IMR-90 (cell line): ENCODE results near the gene POLR1A. TPM values are rescaled to one million over a fixed set of nuclear protein-coding genes. Genes with fewer than 3 reads are reported as not detected.

Source experiments
- ATAC-seq: fragments of 200-7000 bp; cut with Tn5 transposase; 2 replicates; pipeline ENCODE4 v1.9.1; 2020; ENCODE audit warnings: low read depth, mild to moderate bottlenecking, moderate library complexity
- BruUV-seq: library from RNA; stranded (reverse); fragments of 400-500 nt; replicated peaks from 2 replicates; lab custom pipeline; 2021; lab: Mats Ljungman, UMichigan
- CTCF ChIA-PET: fragments of 300-600 bp; formaldehyde crosslinking; extraction: SDS; loops from one replicate; lab custom pipeline; 2021; ENCODE audit warnings: antibody characterized with exemption; lab: Yijun Ruan, JAX
- POLR2A ChIA-PET: fragments of 300-600 bp; sonication (Branson Sonifier 250); formaldehyde crosslinking; loops from one replicate; lab custom pipeline; 2022; ENCODE audit warnings: antibody characterized with exemption; ENCODE audit not compliant: unreplicated experiment; lab: Charles Lee
- DNase-seq: peaks from one replicate; pipeline ENCODE4 v3.0.0; 2013
- H2AFZ ChIP-seq: replicated peaks from 2 replicates; pipeline ENCODE3; 2013; ENCODE audit warnings: low read length, mild to moderate bottlenecking; ENCODE audit not compliant: poor library complexity
- H2AK5ac ChIP-seq: 2 replicates; pipeline ENCODE4 v1.6.1; 2013; ENCODE audit warnings: low read depth, low read length, inconsistent platforms
- H2AK9ac ChIP-seq: replicated peaks from 2 replicates; pipeline ENCODE3; 2013; ENCODE audit warnings: mild to moderate bottlenecking, low read depth, low read length, moderate library complexity; ENCODE audit not compliant: poor library complexity
- H2BK120ac ChIP-seq: 2 replicates; pipeline ENCODE4 v1.6.1; 2013; ENCODE audit warnings: low read depth, low read length, inconsistent platforms
- H2BK15ac ChIP-seq: 3 replicates; pipeline ENCODE4 v1.6.1; 2013; ENCODE audit warnings: low read depth, low read length, inconsistent platforms
- H2BK20ac ChIP-seq: 2 replicates; pipeline ENCODE4 v1.6.1; 2013; ENCODE audit warnings: low read depth, mild to moderate bottlenecking, inconsistent platforms, low read length, moderate library complexity
- H2BK5ac ChIP-seq: 2 replicates; pipeline ENCODE4 v1.6.1; 2013; ENCODE audit warnings: mild to moderate bottlenecking, low read depth, low read length, inconsistent platforms; ENCODE audit not compliant: poor library complexity, severe bottlenecking
- H3K14ac ChIP-seq: replicated peaks from 2 replicates; pipeline ENCODE4 v1.6.1; 2013; ENCODE audit warnings: low read depth, low read length, inconsistent platforms
- H3K18ac ChIP-seq: 2 replicates; pipeline ENCODE4 v1.6.1; 2013; ENCODE audit warnings: low read depth, low read length, control low read depth
- H3K23ac ChIP-seq: 2 replicates; pipeline ENCODE4 v1.6.1; 2013; ENCODE audit warnings: low read depth, low read length, inconsistent platforms
- H3K27ac ChIP-seq: 2 replicates; pipeline ENCODE4 v1.5.1; 2013; ENCODE audit warnings: mild to moderate bottlenecking, control low read depth, low read length; ENCODE audit not compliant: insufficient read depth
- H3K27me3 ChIP-seq: 2 replicates; pipeline ENCODE4 v1.6.1; 2013; ENCODE audit warnings: low read length; ENCODE audit not compliant: control insufficient read depth, insufficient read depth
- H3K36me3 ChIP-seq: 2 replicates; pipeline ENCODE4 v1.6.1; 2013; ENCODE audit warnings: low read length, mixed read lengths; ENCODE audit not compliant: control insufficient read depth, insufficient read depth
- H3K4ac ChIP-seq: 2 replicates; pipeline ENCODE4 v1.6.1; 2013; ENCODE audit warnings: low read depth, low read length, inconsistent platforms
- H3K4me1 ChIP-seq: 2 replicates; pipeline ENCODE4 v1.6.1; 2013; ENCODE audit warnings: low read length, mixed read lengths; ENCODE audit not compliant: control insufficient read depth, insufficient read depth
- H3K4me2 ChIP-seq: 2 replicates; pipeline ENCODE4 v1.6.1; 2013; ENCODE audit warnings: low read depth, mild to moderate bottlenecking, control low read depth, low read length, moderate library complexity
- H3K4me3 ChIP-seq: 2 replicates; pipeline ENCODE4 v1.5.1; 2013; ENCODE audit warnings: low read depth, mild to moderate bottlenecking, control low read depth, low read length, moderate library complexity; ENCODE audit not compliant: insufficient read depth
- H3K56ac ChIP-seq: 2 replicates; pipeline ENCODE4 v1.6.1; 2013; ENCODE audit warnings: low read length, inconsistent platforms; ENCODE audit not compliant: insufficient read depth; ENCODE audit errors: extremely low read depth
- H3K79me1 ChIP-seq, 2 experiments: 2 replicates each; pipeline ENCODE4 v1.6.1; 2013; ENCODE audit warnings: low read length in 2 of 2, inconsistent platforms in 1 of 2, low read depth in 1 of 2
- H3K9ac ChIP-seq: 2 replicates; pipeline ENCODE4 v1.6.1; 2013; ENCODE audit warnings: low read depth, low read length, control low read depth
- H3K9me1 ChIP-seq: 2 replicates; pipeline ENCODE4 v1.6.1; 2013; ENCODE audit warnings: low read length, inconsistent platforms; ENCODE audit not compliant: insufficient read depth
- H3K9me3 ChIP-seq: 2 replicates; pipeline ENCODE4 v1.6.1; 2013; ENCODE audit warnings: low read length; ENCODE audit not compliant: control insufficient read depth, insufficient read depth
- H4K20me1 ChIP-seq: 2 replicates; pipeline ENCODE4 v1.6.1; 2013; ENCODE audit warnings: low read length, inconsistent platforms; ENCODE audit not compliant: insufficient read depth
- H4K5ac ChIP-seq: 2 replicates; pipeline ENCODE4 v1.6.1; 2013; ENCODE audit warnings: mild to moderate bottlenecking, low read depth, low read length, control low read depth
- H4K8ac ChIP-seq, 2 experiments: 2 replicates each; pipeline ENCODE4 v1.6.1; 2013; ENCODE audit warnings: low read depth in 2 of 2, low read length in 2 of 2, control low read depth in 1 of 2, inconsistent platforms in 1 of 2
- H4K91ac ChIP-seq: 2 replicates; pipeline ENCODE4 v1.6.1; 2013; ENCODE audit warnings: low read depth, low read length, inconsistent platforms; ENCODE audit not compliant: insufficient read depth
- RCOR1 ChIP-seq: IDR thresholded peaks from 2 replicates; pipeline ENCODE4 v1.6.1; 2012; ENCODE audit warnings: mild to moderate bottlenecking, low read length, improper control_type of control experiment; ENCODE audit not compliant: insufficient replicate concordance
- WGBS, 2 experiments: methylation state at CpG; one replicate each; pipeline versions ENCODE4 v1.1.5 to v1.1.7; 2013; ENCODE audit warnings: missing lambda C conversion rate in 2 of 2; ENCODE audit not compliant: insufficient read length in 1 of 2; ENCODE audit errors: extremely low coverage in 2 of 2; 5-methylcytosine and 5-hydroxymethylcytosine counted together
- dilution Hi-C: fragments of 300-500 bp; cut with HindIII; formaldehyde crosslinking; loops from one replicate; pipeline ENCODE4 v1.14.3; 2018; ENCODE audit warnings: low sequenced_read_pairs; ENCODE audit not compliant: unreplicated experiment
- in situ Hi-C: fragments of 300-500 bp; cut with MboI; formaldehyde crosslinking; loops from 3 replicates; pipeline ENCODE4 v1.14.3; 2019; ENCODE audit warnings: low sequenced_read_pairs, inconsistent platforms, mixed read lengths
- intact Hi-C: fragments of 100-400 bp; cut with micrococcal nuclease; formaldehyde crosslinking; loops from 2 replicates; pipeline ENCODE4 v1.10.0; 2022
- polyA plus RNA-seq, 3 experiments: library from polyadenylated mRNA; depleted of rRNA; stranded (reverse); fragments of >200 nt; gene quantifications; 2 replicates each; pipeline ENCODE4 v1.2.3, GENCODE V29; 2012; ENCODE audit warnings: low replicate concordance in 1 of 3
- total RNA-seq: library from RNA; depleted of rRNA; stranded (reverse); fragments of >200 nt; gene quantifications from 2 replicates; pipeline ENCODE4 v1.2.3, GENCODE V29; 2012

The POLR1A gene
- total and polyA plus RNA-seq, 2 of the 4 experiments (the other 2 are of a cell fraction): 7.6 to 27.4 TPM

- no peak overlapping the region for H2AK5ac ChIP-seq
- H3K9ac ChIP-seq: no peak overlapping the region
- no peaks in the 10 kb centered on the region for H4K20me1 ChIP-seq
- no peak overlapping the region for H4K91ac ChIP-seq
- no peak for DNase-seq
- H3K4ac ChIP-seq: no peak overlapping the region
- H3K4me3 ChIP-seq: no peak overlapping the region
- no peak for ATAC-seq
- H2AK9ac ChIP-seq: no peak overlapping the region
- POLR2A ChIA-PET: no interaction called here
- BruUV-seq: no TSS peak
- peaks cover 0 to 2% of the 10 kb centered on the region in 2 experiments; a peak in 1 of 4 replicates for H3K79me1 ChIP-seq
- CTCF ChIA-PET: no interaction called here
- no peak overlapping the region for H2BK120ac ChIP-seq
- in situ Hi-C loops: no loop called here
- TF ChIP-seq RCOR1: no peak
- H3K9me3 ChIP-seq: no peaks in the 10 kb centered on the region
- no CpG with 5 or more reads among the region's 3 CpGs for WGBS, 2 experiments
- H4K5ac ChIP-seq: no peak overlapping the region
- H2AFZ ChIP-seq: no peak overlapping the region
- dilution Hi-C loops: no loop called here
- H3K27me3 ChIP-seq: no peaks in the 10 kb centered on the region
- H3K9me1 ChIP-seq: peaks cover 3% of the 10 kb centered on the region; the same call in 1 of the 2 replicates
- intact Hi-C loops: no loop called here
- peaks cover 69% of the 10 kb centered on the region for H3K36me3 ChIP-seq
- no peak overlapping the region for H3K27ac ChIP-seq
- H3K23ac ChIP-seq: no peak overlapping the region
- H2BK15ac ChIP-seq: no peak overlapping the region
- no peak overlapping the region for H2BK5ac ChIP-seq
- no peak overlapping the region for H3K4me2 ChIP-seq
- H4K8ac ChIP-seq: no peak overlapping the region
- H3K56ac ChIP-seq: no peak overlapping the region
- H3K4me1 ChIP-seq: no peaks in the 10 kb centered on the region
- H3K18ac ChIP-seq: no peak overlapping the region
- no peak overlapping the region for H3K14ac ChIP-seq
- H2BK20ac ChIP-seq: no peak overlapping the region
These were observed 57.3 kb downstream of the POLR1A start for GRCh38 chr2:86048383-86048701.
